Activated CD4-positive, alpha-beta T cell treated with anti-CD3 and anti-CD28 coated beads for 4 hours (primary cell): Measurements from ENCODE around the gene SRM.
A peak's percentile ranks its signal among the peaks of the same experiment; 100 is the strongest.
"Not testable (repeated sequence)": the region's sequence is repeated elsewhere in the genome, so short reads cannot be mapped to it uniquely, and the experiment has no call there.

Source experiments
- DNase-seq, 2 donors: peaks; one replicate each; pipeline ENCODE4 v3.0.0-alpha.2; 2020

SRM gene

GRCh38 chr1:11059968-11060830, at the start of gene SRM:
TSS of gene SRM (minus strand) at chr1:11060018. CDS start at chr1:11059943, 75 bp downstream.
- peak; percentile 89 to 90 for DNase-seq

DNA sequence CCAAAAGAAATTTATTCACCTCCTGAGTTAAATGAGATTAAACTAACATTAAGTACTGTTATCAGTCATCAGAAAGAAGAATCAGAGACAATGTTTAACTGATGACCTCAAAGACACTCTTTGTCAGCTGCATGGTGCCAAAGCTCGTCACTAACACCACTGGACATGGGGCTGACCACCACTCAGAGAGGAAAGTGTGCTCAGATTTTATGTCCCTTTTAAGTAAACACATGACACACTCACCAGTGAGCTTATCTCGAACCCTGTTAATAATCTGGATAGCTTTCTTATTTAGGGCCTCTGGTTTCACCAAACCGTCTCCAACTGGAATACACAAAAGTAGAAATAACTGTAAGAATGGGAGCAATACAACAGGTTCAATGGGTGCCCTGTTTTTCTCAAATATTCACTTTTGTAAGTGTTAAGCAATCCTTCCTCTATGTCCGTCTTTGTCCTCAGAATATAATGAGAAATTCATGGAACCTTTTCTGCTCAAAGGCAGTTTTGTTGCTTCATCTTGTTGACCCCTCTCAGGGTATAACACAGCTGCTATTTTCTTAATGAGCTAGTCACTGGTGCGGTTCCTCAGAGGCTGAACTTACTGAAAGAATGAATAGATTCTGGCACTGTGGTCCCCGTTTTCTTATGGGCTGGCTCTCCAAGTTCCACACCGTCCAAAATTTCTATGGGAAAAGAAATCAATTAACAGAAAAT, 49.4 kb upstream of the SRM start:
- no peak for DNase-seq

- no peak for DNase-seq
Measured at GRCh38 chr1:11107599-11107998, 47.8 kb upstream of the SRM start.

- no peak for DNase-seq
Measured at GRCh38 chr1:11105586-11105985, 45.8 kb upstream of the SRM start.

DNA sequence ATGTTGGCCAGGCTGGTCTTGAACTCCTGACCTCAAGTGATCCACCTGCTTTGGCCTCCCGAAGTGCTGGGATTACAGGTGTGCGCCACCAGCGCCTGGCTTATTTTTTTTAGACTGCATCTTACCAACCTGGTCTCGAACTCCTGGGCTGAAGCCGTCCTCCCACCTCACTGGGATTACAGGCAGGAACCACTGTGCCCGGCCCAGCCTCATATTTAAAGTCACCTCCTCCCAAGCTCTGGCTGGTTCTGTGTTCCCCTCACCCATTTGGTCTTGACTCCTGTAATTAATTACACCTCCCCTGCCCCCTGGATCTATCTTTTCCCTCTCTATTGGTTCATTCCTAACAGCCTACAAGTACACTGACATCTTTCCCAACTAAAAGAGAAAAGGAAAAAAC, 41.5 kb upstream of the SRM start:
- no peak for DNase-seq

- DNase-seq = not testable (repeated sequence)
Measured at GRCh38 chr1:11100806-11101205, 41.0 kb upstream of the SRM start.

GRCh38 chr1:11100149-11100493, 40.3 kb upstream of the SRM start:
- no peak for DNase-seq

- peak; percentile 94 to 95 for DNase-seq
Measured at GRCh38 chr1:11099310-11100148, 39.7 kb upstream of the SRM start, which contains the start of gene EXOSC10. TSS of gene EXOSC10 (minus strand) at chr1:11099869. CDS start at chr1:11099831, 38 bp downstream.

GRCh38 chr1:11098931-11099309, 39.1 kb upstream of the SRM start:
- no peak for DNase-seq

DNA sequence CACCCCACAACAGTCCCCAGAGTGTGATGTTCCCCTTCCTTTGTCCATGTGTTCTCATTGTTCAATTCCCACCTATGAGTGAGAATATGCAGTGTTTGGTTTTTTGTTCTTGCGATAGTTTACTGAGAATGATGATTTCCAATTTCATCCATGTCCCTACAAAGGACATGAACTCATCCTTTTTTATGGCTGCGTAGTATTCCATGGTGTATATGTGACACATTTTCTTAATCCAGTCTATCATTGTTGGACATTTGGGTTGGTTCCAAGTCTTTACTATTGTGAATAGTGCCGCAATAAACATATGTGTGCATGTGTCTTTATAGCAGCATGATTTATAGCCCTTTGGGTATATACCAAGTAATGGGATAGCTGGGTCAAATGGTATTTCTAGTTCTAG, 24.0 kb upstream of the SRM start:
- DNase-seq = not testable (repeated sequence)

DNA sequence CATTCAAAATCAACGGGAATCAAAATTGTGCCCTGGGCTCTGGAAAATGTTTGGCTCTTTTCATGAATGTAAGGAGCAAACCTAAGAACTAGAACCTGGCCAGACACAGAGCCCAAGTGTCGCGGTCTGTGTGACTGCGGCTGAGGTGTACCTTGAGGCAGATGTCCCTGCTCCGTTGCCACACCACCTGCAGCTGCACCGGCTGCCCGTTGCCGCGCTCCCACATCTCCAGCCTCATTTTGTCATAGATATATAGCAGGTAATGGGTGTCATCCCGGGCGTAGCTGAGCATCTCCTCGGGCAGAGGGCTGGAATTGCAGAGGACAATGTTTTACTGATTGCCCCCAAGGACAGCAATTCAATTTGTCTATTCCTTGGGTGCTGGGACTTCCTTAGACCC, 21.1 kb upstream of the SRM start:
- no peak for DNase-seq

DNA sequence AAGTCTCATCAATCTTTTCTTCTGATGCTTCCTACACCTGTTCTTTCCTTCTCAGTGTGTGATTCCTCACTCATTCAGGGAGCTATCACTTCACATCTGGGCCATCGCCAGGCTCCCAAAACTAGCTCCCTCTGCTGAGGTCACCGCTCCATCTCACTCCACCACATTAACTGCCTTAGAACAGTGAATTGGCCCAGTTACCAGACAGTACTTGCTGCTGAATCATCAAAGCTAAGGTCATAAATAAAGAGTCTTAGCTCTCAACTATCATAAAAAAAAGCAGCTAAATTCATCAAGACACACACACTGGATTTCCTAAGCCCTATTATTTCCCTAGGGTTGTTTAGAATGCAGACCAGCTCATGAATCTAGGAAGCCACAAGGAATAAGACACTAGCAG, 18.8 kb upstream of the SRM start:
- DNase-seq = no peak

DNA sequence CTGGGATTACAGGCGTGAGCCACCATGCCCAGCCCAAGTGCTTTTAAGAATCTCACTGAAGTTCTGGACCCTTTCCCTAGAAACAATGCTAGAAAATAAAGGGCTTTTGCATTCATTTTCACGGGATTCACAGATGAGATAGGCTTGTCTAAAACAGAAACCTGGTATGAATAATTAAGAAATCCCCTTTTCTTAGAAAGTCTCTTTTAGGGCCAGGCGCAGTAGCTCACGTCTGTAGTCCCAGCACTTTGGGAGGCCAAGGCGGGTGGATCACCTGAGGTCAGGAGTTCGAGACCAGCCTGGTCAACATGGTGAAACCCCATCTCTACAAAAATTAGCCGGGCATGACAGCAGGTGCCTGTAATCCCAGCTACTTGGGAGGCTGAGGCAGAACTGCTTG, 13.6 kb upstream of the SRM start:
- DNase-seq = not testable (repeated sequence)

DNA sequence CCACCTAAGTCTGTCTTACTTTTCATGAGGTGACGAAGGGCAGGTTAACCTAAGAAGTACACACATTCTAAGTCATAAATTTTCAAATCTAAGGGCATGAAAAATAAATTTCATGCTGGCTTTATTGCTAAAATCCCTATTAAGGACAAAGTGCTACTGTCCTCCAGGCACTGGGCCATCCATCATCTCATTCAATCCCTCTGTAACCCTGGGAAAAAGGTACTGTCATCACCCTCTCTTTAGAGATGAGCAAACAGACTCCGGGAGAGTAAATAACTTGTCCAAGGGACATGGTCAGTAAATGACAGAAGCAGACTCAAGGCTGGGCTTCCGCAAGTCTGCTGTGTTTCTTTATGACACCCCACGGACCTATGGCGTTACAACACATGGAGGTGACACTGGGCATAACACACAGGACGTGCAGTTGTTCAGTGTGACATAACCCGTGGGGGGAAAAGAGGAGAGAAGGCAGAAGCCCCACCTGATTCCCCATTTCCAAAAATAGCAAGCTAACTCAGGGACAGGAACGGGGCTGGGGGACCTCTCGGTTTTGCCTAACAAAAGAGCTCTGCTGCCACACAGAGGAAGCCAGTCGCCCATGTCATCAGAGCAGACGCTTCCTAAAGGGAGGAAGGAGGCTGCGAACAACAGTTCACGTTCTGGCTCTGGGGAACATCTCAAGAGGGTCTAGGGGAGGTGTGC, 12.5 kb upstream of the SRM start:
- DNase-seq = no peak

- DNase-seq = no peak
Measured at GRCh38 chr1:11071463-11072215, 11.8 kb upstream of the SRM start.

GRCh38 chr1:11070876-11071275, 11.1 kb upstream of the SRM start:
- DNase-seq = no peak

DNA sequence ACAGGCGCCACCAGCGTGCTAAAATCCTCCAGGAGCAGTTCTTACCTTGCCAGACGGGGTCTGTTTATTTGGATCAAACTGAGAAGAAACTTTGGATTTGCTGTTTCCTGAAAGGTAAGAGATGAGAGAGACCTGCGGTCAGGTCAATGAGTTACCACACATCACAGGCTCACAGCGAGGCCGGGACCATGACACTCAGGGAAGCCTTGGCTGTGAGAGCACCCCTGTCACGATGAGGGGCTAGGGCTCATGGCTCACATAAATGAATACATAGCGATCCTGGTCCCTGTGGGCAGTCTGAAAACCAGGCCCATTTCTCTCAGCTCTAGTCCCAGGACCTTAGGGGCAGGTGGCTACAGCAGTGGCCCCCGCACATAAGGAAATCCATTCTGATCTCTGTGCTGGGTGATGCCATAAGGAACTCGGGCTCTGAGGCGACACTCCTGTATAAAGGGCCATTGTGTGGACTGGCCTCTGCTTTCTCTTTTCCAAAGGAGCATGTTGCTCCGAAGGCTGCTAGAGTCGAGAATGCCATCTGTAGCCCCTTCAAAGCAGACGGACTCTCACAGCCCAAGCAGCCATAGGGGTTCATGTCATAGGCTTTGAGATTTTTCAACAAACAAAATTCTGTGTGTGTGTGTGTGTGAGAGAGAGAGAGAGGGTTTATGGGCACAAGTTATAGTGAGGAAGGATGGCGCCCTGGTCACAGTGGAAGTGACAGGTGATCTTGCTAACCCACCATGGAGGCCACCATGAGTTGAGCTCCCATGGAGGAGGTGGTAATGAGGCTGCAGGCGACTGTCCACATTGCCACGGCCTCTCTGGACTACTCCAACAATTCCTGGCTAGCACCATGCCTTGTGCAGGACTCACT, 9.0 kb upstream of the SRM start:
- DNase-seq = no peak

- no peak for DNase-seq
Measured at GRCh38 chr1:11067716-11068599, 8.1 kb upstream of the SRM start.

- no peak for DNase-seq
Measured at GRCh38 chr1:11065796-11066195, 6.0 kb upstream of the SRM start.

GRCh38 chr1:11064942-11065341, 5.1 kb upstream of the SRM start:
- DNase-seq = no peak
